ENCODE results near the gene ADAMTS9.

ADAMTS9 gene

GRCh38 chr3:64708456-64708855 is 20.7 kb upstream of the ADAMTS9 start:
- DNase-seq (ENCODE audit: extremely low spot score): no peak
- ChIA-PET POLR2A (no interaction called here), CTCF (interaction anchor here (1.1 kb wide), 1 partner anchor 16 kb away, joined by 3 read pairs; no protein-coding TSS in a partner anchor)
- TF ChIP-seq CTCF (IDR thresholded peaks at IDR 0.05; ENCODE audit: control extremely low read depth, extremely low read depth, low read depth, missing control alignments): no peak

GRCh38 chr3:64705946-64706345 is 18.1 kb upstream of the ADAMTS9 start:
- ChIA-PET CTCF (no interaction called here), POLR2A (no interaction called here)
- DNase-seq (ENCODE audit: extremely low spot score): no peak
- no peak for TF ChIP-seq CTCF (IDR thresholded peaks at IDR 0.05; ENCODE audit: control extremely low read depth, extremely low read depth, low read depth, missing control alignments)

GRCh38 chr3:64696896-64697295 is 9.1 kb upstream of the ADAMTS9 start:
- ChIA-PET POLR2A (no interaction called here), CTCF (no interaction called here)
- TF ChIP-seq CTCF (IDR thresholded peaks at IDR 0.05; ENCODE audit: control extremely low read depth, extremely low read depth, low read depth, missing control alignments): no peak
- DNase-seq (ENCODE audit: extremely low spot score): no peak

- no peak for TF ChIP-seq CTCF (IDR thresholded peaks at IDR 0.05; ENCODE audit: control extremely low read depth, extremely low read depth, low read depth, missing control alignments)
- CTCF ChIA-PET: interaction anchor here (0.8 kb wide), 1 partner anchor 12 kb away, joined by 3 read pairs; no protein-coding TSS in a partner anchor
- POLR2A ChIA-PET: no interaction called here
- DNase-seq (ENCODE audit: extremely low spot score): no peak
Observed at GRCh38 chr3:64694114-64694513, 6.3 kb upstream of the ADAMTS9 start.

- TF ChIP-seq CTCF (IDR thresholded peaks at IDR 0.05; ENCODE audit: control extremely low read depth, extremely low read depth, low read depth, missing control alignments): no peak
- POLR2A ChIA-PET: no interaction called here
- CTCF ChIA-PET: interaction anchor here (1.2 kb wide), 1 partner anchor 44 kb away, joined by 4 read pairs; no protein-coding TSS in a partner anchor
- no peak for DNase-seq (ENCODE audit: extremely low spot score)
Observed at GRCh38 chr3:64693031-64693430, 5.2 kb upstream of the ADAMTS9 start.

- POLR2A ChIA-PET: no interaction called here
- CTCF ChIA-PET: interaction anchor here (1.4 kb wide), 1 partner anchor 12 kb away, joined by 3 read pairs; no protein-coding TSS in a partner anchor
- TF ChIP-seq CTCF (IDR thresholded peaks at IDR 0.05; ENCODE audit: control extremely low read depth, extremely low read depth, low read depth, missing control alignments): no peak
- DNase-seq (ENCODE audit: extremely low spot score): no peak
Observed at GRCh38 chr3:64691051-64691450, 3.3 kb upstream of the ADAMTS9 start.

Data from GM10248 (cell line).